Stimulated activated naive CD8-positive, alpha-beta T cell treated with anti-CD3 and anti-CD28 coated beads, Interleukin-15, Interleukin-2, amounts not matched to agents 100 U/mL and 50 U/mL, for 24 hours (primary cell): ENCODE results near the gene ACVRL1.
A peak's percentile ranks its signal among the peaks of the same experiment; 100 is the strongest.

Source experiments
- ATAC-seq: fragments of 150-1000 bp; cut with Tn5 transposase; one replicate; pipeline ENCODE4 v1.10.0; 2021
- DNase-seq: peaks from one replicate; pipeline ENCODE4 v3.0.0; 2021

ACVRL1 gene

GRCh38 chr12:51917041-51917590 is 9.8 kb downstream of the ACVRL1 start:
- no peak for DNase-seq

GRCh38 chr12:51917746-51918453 is 10.6 kb downstream of the ACVRL1 start:
- no peak for ATAC-seq
- DNase-seq = no peak

More at GRCh38 chr12:51917041-51917590, 9.8 kb downstream of the ACVRL1 start:
- ATAC-seq = no peak

GRCh38 chr12:51920046-51920445 is 12.7 kb downstream of the ACVRL1 start:
- no peak for ATAC-seq
- DNase-seq = no peak

- DNase-seq (no peak), ATAC-seq (no peak)
Measured at GRCh38 chr12:51921017-51921725, 13.9 kb downstream of the ACVRL1 start.

GRCh38 chr12:51922146-51922545 is 14.8 kb downstream of the ACVRL1 start:
- DNase-seq = no peak
- ATAC-seq = no peak

GRCh38 chr12:51922762-51923505 is 15.6 kb downstream of the ACVRL1 start:
- ATAC-seq (no peak), DNase-seq (no peak)

GRCh38 chr12:51923506-51924365 is 16.4 kb downstream of the ACVRL1 start:
- DNase-seq = peak; percentile 78
- peak; percentile 82 for ATAC-seq

- ATAC-seq (no peak), DNase-seq (no peak)
Measured at GRCh38 chr12:51924551-51925319, 17.4 kb downstream of the ACVRL1 start.

GRCh38 chr12:51925346-51926063 is 18.2 kb downstream of the ACVRL1 start:
- ATAC-seq (no peak), DNase-seq (no peak)

- DNase-seq = no peak
- no peak for ATAC-seq
Measured at GRCh38 chr12:51926064-51926632, 18.8 kb downstream of the ACVRL1 start.

- ATAC-seq (no peak), DNase-seq (peak; percentile 59)
Measured at GRCh38 chr12:51926718-51927117, 19.4 kb downstream of the ACVRL1 start.

GRCh38 chr12:51932218-51933076 is 25.1 kb downstream of the ACVRL1 start:
- DNase-seq = no peak
- no peak for ATAC-seq

- no peak for ATAC-seq
- no peak for DNase-seq
Measured at GRCh38 chr12:51934080-51934479, 26.8 kb downstream of the ACVRL1 start.

GRCh38 chr12:51937926-51938325 is 30.6 kb downstream of the ACVRL1 start:
- no peak for DNase-seq
- no peak for ATAC-seq

GRCh38 chr12:51938726-51939125 is 31.4 kb downstream of the ACVRL1 start:
- no peak for DNase-seq
- no peak for ATAC-seq

- ATAC-seq (no peak), DNase-seq (no peak)
Measured at GRCh38 chr12:51941011-51941581, 33.8 kb downstream of the ACVRL1 start.

- ATAC-seq (no peak), DNase-seq (no peak)
Measured at GRCh38 chr12:51941604-51942003, 34.3 kb downstream of the ACVRL1 start.

GRCh38 chr12:51942056-51942455 is 34.8 kb downstream of the ACVRL1 start:
- no peak for ATAC-seq

More at GRCh38 chr12:51942056-51942455, 34.8 kb downstream of the ACVRL1 start:
- no peak for DNase-seq
